GM12892 (cell line): ENCODE results near the gene ZNF805.

Experiments
- POLR2A ChIP-seq: IDR thresholded peaks from 2 replicates; pipeline ENCODE4 v1.6.1; 2011; ENCODE audit warnings: low read depth, low read length, control low read depth
- POLR2AphosphoS5 ChIP-seq: IDR thresholded peaks from 2 replicates; pipeline ENCODE4 v1.6.1; 2011; ENCODE audit warnings: low read depth, low read length, control low read depth
- TAF1 ChIP-seq: IDR thresholded peaks from 2 replicates; pipeline ENCODE4 v1.6.1; 2011; ENCODE audit warnings: low read depth, mild to moderate bottlenecking, control low read depth, low read length, borderline replicate concordance

GRCh38 chr19:57244513-57244912 lies 4.1 kb downstream of the ZNF805 start:
- no peak for TF ChIP-seq POLR2AphosphoS5
- no peak for TF ChIP-seq POLR2A
- no peak for TF ChIP-seq TAF1
